Left kidney (tissue), 2 donors: ENCODE measurements around the gene FNDC11. TPM values are rescaled to one million over a fixed set of nuclear protein-coding genes. Genes with fewer than 3 reads are reported as not detected.
A peak's percentile ranks its signal among the peaks of the same experiment; 100 is the strongest.

Source experiments
- DNase-seq: peaks from one replicate; pipeline ENCODE4 v3.0.0-alpha.2; 2013
- polyA plus RNA-seq: library from polyadenylated mRNA; unstranded; fragments of 120-200 nt; gene quantifications from one replicate; pipeline ENCODE4 v1.2.1, GENCODE V29; 2013; ENCODE audit not compliant: insufficient read length

FNDC11 gene
- polyA plus RNA-seq, 1 donor: 0.81 TPM

- no peak for DNase-seq
These were observed 25.2 kb downstream of the FNDC11 start for GRCh38 chr20:63579017-63579694.

DNA sequence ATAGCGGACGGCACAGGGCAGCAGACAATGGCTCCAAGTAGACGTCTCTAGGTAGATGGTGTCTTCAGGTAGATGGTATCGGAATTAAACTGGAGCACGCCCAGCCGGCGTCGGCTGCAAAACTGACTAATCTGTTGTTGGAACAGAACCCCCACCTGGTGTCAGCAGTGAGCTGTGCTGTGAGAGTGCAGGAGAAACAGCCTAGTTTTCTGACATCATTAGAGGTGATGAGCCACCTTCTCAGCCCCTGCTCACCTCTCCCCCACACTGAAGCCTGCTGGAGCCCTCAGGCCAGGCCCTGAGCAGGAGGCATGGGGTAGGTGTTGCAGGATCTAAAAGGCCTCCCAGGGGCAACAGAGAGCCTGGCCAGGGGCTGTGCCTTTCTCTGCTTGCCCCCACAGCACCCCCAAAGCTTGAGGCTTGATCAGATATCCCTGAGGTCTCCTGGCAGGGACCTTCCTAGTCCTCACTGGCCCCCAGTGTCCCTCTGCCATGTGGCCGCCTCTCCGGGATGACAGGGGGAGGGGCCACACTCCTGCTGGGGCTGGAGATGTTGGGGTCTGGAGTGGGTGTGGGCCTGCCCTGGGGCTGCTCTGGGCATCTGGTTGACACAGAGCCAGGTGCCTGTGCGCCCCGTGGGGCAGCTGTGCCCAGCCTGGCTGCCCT lies 27.0 kb downstream of the FNDC11 start:
- peak; percentile 36 for DNase-seq

- no peak for DNase-seq
These were observed 28.6 kb downstream of the FNDC11 start for GRCh38 chr20:63582382-63583063.

DNA sequence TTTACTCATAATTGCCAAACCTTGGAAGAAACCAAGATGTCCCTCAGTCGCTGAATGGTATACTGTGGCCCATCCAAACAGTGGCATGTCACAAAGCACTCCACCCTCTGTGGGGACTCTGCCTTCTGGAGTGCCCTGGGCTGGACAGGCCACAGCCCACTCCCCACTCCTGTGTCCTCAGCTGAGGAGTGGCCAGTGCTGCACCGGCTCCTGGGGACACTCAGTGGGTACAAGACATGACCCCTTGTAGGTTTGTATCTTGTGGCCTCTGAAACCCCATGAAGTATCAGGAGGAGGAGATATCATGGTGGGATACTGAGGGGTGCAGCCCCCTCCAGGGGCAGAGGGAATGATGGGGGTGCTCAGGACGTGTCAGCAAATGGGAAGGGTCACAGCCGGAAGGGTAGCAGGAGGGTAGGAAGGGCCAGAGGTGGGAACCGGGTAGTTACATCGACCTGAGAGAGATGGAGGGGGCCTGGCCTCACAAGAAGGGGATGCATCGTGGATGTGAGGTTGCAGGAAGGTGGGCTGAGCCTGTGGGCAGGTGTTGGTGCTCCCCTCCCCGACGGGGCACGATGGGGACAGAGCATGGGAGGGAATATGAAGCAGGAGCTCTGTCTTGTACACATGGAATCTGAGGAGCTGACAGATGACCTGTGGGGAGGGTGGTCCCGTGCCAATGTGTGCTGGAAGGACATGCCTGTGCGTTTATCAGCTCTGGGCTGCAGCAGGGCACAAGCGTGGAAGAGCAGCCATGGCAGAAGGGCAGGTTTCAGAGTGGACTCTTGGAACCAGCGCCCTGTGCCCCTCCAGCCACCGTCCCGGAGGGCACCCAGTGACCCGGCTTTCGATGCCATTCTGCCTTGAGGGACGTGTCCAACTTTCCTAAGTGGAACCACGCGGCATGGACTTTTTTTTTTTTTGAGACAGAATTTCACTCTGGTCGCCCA lies 31.9 kb downstream of the FNDC11 start:
- no peak for DNase-seq

DNA sequence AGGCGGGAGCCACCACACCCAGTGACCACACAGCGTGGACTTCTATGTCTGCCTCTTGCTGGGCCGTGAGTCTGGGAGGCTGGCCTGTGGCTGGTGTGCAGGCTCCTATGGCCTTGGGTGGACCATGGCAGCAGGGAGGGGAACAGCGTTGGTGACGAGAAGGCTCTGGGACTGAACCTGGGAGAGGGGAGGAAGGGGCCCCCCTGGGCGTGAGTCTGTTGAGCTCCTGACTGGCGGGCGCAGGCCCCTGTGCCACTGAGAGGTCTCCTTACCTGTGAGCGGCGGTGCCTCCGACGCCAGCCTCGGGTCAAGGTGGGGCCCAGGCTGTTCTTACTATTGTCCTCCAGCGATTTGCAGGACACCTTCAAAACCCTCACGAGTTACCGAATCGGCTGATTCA lies 32.8 kb downstream of the FNDC11 start:
- no peak for DNase-seq

DNA sequence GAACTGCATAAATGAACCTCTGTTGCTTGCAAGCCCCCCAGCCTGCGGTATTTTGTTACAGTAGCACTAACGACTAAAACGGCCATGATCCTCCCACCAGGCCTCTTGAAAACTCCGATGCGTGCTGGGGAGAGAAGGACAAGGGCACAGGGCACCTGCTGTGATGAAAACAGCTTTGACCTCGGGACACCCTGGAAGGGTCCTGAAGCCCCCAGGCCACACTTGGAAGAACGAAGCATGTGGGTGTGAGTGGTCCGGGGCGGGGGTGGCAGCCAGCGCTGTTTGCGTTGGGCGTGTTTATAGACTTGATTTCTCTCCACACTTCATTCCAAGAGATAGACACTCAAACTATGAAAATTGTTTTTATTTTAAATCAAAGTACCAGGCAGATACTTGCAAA lies 33.3 kb downstream of the FNDC11 start:
- no peak for DNase-seq

GRCh38 chr20:63587776-63588591 lies 34.0 kb downstream of the FNDC11 start:
- no peak for DNase-seq

DNA sequence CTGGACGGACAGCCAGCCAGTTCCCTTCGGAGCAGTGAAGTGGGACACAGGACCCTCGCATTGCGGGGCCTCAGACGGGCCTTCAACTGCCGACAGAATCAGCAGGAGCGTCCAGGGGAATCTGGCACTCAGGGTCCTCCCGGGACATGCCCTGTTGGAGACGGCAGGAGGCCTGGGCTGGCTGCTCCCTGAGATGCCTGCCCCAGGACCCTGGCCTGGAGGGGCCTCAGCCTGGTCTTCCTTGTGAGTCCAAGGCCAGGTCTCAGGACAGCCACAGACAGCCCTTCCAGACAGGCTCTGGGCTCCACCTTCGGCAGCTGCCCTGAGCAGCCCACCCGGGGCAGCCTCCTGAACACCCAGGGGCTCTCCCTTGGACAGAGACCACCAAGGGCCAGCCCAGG lies 34.7 kb downstream of the FNDC11 start:
- DNase-seq: no peak

DNA sequence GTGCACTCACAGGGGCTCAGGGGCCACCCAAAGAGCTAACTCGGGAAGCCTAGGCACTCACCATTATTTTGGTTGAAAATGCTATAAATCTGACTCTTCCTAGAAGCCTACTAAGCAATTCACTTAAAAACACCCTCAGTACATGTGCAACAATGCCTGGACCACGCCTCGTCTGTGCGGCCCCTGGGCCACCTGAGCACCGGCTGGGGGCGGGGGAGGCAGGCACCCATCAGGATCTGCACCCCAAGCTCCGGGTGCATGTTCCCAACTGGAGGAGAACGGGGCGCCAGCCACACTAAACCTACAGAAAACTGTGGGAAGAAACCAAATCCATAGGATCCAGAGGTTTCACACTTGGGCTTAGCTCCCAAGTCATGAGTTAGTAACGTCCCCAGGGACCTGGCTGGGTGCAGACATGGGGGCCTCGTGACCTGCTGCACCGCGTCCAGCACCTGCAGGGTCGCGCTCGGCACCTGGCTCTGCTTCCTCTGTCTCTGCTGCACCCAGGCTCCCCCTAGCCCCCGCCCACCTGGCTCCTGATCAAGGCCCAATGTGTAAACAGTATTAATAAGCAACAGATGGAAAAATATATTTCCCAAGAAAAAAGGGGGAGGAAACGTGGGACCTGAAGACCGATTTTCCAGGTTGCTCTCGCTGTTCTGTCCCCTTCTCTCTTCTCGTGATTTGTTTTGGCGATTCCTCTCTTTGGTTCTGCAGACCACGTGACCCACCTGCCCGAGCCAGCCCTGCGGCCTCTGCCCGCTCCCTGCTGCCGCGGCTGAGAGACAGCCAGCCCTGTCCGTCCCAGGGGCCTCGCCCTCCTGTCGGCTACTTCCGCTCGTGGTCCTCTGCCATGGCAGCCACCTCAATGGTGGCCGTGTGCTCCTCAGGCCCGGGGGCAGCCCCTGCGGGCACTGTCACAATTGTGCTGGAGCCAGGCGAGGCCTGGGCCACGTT lies 35.6 kb downstream of the FNDC11 start:
- DNase-seq: no peak

- no peak for DNase-seq
These were observed 36.5 kb downstream of the FNDC11 start for GRCh38 chr20:63590218-63591146.

DNA sequence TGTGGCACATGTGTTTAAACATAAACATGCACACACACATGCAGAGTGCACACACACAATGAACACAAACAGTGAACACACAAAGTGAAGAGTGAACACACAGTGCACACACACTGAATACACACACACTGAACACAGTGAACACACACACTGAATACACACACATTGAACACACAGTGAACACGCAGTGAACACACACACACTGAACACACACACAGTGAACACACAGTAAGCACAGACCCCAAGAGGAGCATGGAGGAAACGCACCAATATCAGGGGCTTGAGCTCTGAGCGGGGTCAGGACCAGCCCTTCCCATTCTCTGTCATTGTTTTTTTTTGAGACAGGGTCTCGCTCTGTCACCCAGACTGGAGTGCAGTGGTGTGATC lies 37.2 kb downstream of the FNDC11 start:
- DNase-seq: no peak

DNA sequence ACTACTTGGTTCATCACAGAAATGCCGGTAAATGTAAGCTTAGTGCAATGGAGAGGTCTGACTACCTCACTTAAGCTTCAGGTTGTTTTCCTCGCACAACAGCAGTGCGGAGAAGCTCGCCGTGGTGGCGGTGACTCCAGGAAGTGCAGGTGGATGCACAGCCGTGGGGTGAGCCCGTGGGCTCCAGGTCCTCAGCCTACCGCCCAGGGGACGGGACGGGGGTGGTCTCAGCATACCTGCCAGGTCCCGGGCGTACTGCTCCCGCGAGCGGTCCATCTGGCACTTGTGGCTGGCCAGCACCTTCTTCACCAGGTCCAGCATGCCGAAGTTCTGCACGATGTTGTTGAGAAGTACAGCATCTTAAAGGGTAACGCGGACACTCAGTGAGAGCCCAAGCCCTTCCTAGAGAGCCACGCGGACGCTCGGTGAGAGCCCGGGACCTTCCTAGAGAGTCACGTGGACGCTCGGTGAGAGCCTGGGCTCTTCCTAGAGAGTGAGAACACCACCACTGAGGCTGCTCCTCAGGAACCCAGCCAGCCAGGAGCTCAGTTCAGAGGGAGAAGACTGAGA lies 37.9 kb downstream of the FNDC11 start:
- DNase-seq: no peak

- no peak for DNase-seq
These were observed 38.7 kb downstream of the FNDC11 start for GRCh38 chr20:63592661-63593060.

DNA sequence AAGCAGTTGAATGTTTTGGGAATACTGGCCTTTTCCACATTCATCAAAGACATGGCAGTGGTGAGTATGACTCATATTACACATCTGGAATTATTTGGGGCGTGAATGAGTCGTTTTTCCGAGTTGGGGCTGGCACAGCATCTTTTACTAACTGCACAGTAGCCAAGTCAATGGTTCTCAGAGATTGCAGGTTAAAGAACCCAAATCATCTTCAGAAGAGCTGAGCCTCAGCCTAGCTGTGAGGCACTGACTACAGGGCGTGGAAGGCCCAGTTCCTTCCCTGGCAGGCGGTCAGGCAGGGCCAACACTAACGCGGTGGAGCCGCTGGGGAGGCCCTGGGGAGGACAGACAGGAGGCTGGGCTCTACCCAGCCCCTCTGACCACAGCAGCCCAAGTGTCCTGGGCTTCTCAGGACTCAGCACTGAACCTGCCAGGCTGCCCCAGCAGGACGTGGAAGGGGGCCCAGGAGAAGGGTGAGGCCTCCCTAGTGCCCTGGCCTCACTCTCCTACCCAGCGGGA lies 40.1 kb downstream of the FNDC11 start:
- no peak for DNase-seq

DNA sequence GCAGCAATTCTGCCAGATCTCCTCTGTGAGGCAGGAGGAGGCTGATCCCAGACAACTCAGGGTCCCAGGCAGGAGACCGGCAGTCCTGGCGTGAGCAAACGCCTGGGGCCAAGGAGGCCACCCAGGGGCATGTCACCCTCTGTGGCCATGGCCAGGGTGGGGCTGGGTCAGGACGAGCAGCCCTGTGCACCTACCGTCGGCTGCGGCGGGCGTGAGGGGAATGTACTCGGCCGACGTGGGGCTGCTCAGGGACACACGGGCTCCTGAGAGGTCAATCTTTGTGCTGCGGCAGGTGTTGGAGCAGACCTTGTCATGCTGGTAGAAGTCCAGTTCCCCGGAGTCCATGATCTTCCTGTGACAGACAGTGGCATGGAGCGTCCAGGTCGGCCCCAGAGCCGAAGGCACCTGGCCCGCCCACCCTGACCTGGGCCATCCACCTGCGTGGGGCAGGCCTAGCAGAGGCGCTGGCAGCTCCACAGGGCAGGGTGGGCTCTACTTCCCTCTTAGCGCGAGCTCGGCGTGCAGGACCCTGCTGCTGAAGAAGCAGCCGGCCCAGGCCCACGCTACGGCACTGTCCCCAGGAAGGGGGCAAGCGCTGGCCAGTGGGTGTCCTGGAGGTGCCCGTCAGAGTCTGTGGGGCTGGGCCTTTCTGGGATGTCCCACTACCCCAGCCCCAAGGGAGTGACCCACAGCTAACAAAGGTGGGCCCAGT lies 41.6 kb downstream of the FNDC11 start:
- DNase-seq: no peak

DNA sequence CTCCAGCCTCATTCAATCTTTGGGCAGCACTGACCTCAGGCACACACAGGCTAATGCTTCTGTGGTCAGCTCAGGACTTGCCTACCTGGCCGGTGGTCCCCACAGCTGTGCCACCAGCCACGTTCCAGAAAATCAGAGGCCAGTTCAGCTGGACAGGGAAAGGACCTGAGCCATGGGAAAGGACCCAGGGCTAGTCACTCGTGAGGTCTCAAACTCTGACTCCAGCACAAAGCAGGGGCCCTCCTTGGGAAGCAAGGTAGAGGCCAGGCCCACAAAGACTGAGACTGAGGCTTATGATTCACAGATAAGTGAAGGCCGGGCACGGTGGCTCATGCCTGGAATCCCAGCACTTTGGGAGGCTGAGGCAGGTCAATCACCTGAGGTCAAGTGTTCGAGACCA lies 42.5 kb downstream of the FNDC11 start:
- no peak for DNase-seq

GRCh38 chr20:63597651-63598478 lies 43.9 kb downstream of the FNDC11 start:
- DNase-seq: no peak
